Activated CD8-positive, alpha-beta T cell treated with anti-CD3 and anti-CD28 coated beads for 36 hours (primary cell): Measurements from ENCODE around the gene EP300. TPM values are rescaled to one million over a fixed set of nuclear protein-coding genes. Genes with fewer than 3 reads are reported as not detected.

ENCODE experiments used
- ATAC-seq: fragments of 200-7000 bp; cut with Tn5 transposase; one replicate; pipeline ENCODE4 v1.10.0; 2021; ENCODE audit warnings: mild to moderate bottlenecking, moderate library complexity
- CTCF ChIA-PET: fragments of 350-600 bp; sonication (Branson Sonifier 250); formaldehyde crosslinking; loops from one replicate; lab custom pipeline; 2021; ENCODE audit warnings: antibody characterized with exemption; lab: Charles Lee
- POLR2A ChIA-PET: fragments of 350-600 bp; sonication (Branson Sonifier 250); formaldehyde crosslinking; loops from one replicate; lab custom pipeline; 2021; ENCODE audit warnings: antibody characterized with exemption; lab: Charles Lee
- DNase-seq: peaks from one replicate; pipeline ENCODE4 v3.0.0-alpha.2; 2020
- H3K27ac Mint-ChIP-seq: one replicate; pipeline ENCODE4 v1.8.0; 2021; ENCODE audit warnings: mild to moderate bottlenecking, mixed read lengths
- H3K27me3 Mint-ChIP-seq: one replicate; pipeline ENCODE4 v1.8.0; 2021; ENCODE audit warnings: mixed read lengths
- H3K36me3 Mint-ChIP-seq: one replicate; pipeline ENCODE4 v1.8.0; 2021; ENCODE audit warnings: low read depth, mixed read lengths
- H3K4me1 Mint-ChIP-seq: one replicate; pipeline ENCODE4 v1.8.0; 2021; ENCODE audit warnings: low read depth, mixed read lengths
- H3K4me3 Mint-ChIP-seq: one replicate; pipeline ENCODE4 v1.8.0; 2021; ENCODE audit warnings: mild to moderate bottlenecking, moderate library complexity, mixed read lengths
- H3K9me3 Mint-ChIP-seq: one replicate; pipeline ENCODE4 v1.8.0; 2021; ENCODE audit warnings: mixed read lengths
- intact Hi-C: fragments of 100-400 bp; cut with micrococcal nuclease; formaldehyde crosslinking; loops from one replicate; pipeline ENCODE4 v1.10.0; 2022
- total RNA-seq, 2 experiments: library from RNA; stranded (reverse); gene quantifications; one replicate each; pipeline ENCODE4 v1.2.3, GENCODE V29; 2021
- TF ChIP-seq, protein P1 (sequence below): fragments of 200-600 bp; IDR thresholded peaks from one replicate; pipeline ENCODE4 v1.8.0; 2022; ENCODE audit warnings: antibody characterized with exemption, mild to moderate bottlenecking

EP300 gene
- total RNA-seq, 2 experiments from 2014 or later: 39.6 to 39.7 TPM

- Mint-ChIP-seq H3K4me3 (no peak overlapping the region), H3K9me3 (no peaks in the 10 kb centered on the region), H3K27me3 (no peaks in the 10 kb centered on the region), H3K27ac (no peak overlapping the region), H3K4me1 (peaks cover 23% of the 10 kb centered on the region), H3K36me3 (peaks cover 49% of the 10 kb centered on the region)
- TF ChIP-seq, protein P1, sequence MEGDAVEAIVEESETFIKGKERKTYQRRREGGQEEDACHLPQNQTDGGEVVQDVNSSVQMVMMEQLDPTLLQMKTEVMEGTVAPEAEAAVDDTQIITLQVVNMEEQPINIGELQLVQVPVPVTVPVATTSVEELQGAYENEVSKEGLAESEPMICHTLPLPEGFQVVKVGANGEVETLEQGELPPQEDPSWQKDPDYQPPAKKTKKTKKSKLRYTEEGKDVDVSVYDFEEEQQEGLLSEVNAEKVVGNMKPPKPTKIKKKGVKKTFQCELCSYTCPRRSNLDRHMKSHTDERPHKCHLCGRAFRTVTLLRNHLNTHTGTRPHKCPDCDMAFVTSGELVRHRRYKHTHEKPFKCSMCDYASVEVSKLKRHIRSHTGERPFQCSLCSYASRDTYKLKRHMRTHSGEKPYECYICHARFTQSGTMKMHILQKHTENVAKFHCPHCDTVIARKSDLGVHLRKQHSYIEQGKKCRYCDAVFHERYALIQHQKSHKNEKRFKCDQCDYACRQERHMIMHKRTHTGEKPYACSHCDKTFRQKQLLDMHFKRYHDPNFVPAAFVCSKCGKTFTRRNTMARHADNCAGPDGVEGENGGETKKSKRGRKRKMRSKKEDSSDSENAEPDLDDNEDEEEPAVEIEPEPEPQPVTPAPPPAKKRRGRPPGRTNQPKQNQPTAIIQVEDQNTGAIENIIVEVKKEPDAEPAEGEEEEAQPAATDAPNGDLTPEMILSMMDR: no peak
- no peak for DNase-seq
- intact Hi-C loops: no loop called here
- no peak for ATAC-seq
- CTCF ChIA-PET: interaction anchor here (4.0 kb wide), 1 partner anchor 21 kb away, joined by 19 read pairs; no protein-coding TSS in a partner anchor
- POLR2A ChIA-PET: interaction anchor here (0.5 to 1.5 kb wide), 3 partner anchors 8 to 65 kb away, joined by 3 read pairs; no protein-coding TSS in a partner anchor
Observed at GRCh38 chr22:41215926-41216325, 123.5 kb downstream of the EP300 start.

GRCh38 chr22:41216984-41217383 lies 124.6 kb downstream of the EP300 start:
- Mint-ChIP-seq H3K4me3 (no peak overlapping the region), H3K27me3 (no peaks in the 10 kb centered on the region), H3K36me3 (peaks cover 55% of the 10 kb centered on the region), H3K4me1 (peaks cover 23% of the 10 kb centered on the region), H3K27ac (peak overlapping the region; percentile 84), H3K9me3 (no peaks in the 10 kb centered on the region)
- ChIA-PET CTCF (interaction anchor here (1.1 to 4.0 kb wide), 2 partner anchors 20 to 294 kb away, joined by 4 to 19 read pairs; no protein-coding TSS in a partner anchor), POLR2A (interaction anchor here (0.6 to 1.5 kb wide), 8 partner anchors 9 to 67 kb away, joined by 3 to 6 read pairs (median 3); no protein-coding TSS in a partner anchor)
- TF ChIP-seq, protein P1: no peak
- intact Hi-C loops: no loop called here
- ATAC-seq (no peak), DNase-seq (no peak)

DNA sequence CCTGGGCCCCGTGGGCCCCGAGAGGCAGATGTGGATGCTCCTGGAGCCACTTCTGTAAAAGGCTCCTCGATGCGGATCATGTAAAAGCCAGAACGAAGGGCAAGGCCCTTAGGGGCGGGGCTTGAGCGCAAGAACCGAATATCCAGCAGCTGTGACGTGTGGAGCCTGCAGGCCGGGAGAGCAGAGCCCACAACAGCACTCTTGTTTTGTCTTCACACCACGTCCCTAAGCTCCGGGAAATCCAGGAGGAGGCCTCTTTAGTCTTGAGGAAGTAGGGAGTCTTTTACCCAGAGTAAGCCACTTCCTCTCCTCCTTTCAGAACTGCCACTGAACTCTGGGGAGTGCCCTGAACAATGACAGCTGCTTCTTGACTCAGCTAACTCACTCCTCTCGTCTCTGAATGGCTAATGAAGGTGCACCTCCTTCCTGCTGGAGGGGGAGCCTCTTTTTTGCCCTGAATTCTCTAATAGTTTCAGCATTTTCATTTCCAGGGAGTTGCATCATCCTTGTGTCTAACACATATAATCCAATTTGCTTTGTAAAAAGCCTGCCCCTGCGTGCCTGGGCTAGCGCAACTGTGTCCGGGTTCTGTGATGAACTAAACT lies 125.3 kb downstream of the EP300 start:
- peak; percentile 99 for ATAC-seq
- Mint-ChIP-seq H3K9me3 (no peaks in the 10 kb centered on the region), H3K4me3 (peak overlapping the region; percentile 51), H3K27ac (peak overlapping the region; percentile 84), H3K27me3 (no peaks in the 10 kb centered on the region), H3K36me3 (peaks cover 55% of the 10 kb centered on the region), H3K4me1 (peaks cover 23% of the 10 kb centered on the region)
- TF ChIP-seq, protein P1: no peak
- intact Hi-C loops: no loop called here
- DNase-seq: peak; percentile 65
- ChIA-PET CTCF (interaction anchor here (1.0 to 4.0 kb wide), 3 partner anchors 19 to 294 kb away, joined by 3 to 19 read pairs (median 4); no protein-coding TSS in a partner anchor), POLR2A (interaction anchor here (0.9 to 1.5 kb wide), 7 partner anchors 8 to 66 kb away, joined by 3 to 6 read pairs (median 3); no protein-coding TSS in a partner anchor)

- ATAC-seq (no peak), DNase-seq (no peak)
- intact Hi-C loops: no loop called here
- TF ChIP-seq, protein P1: no peak
- Mint-ChIP-seq H3K9me3 (no peaks in the 10 kb centered on the region), H3K27ac (no peak overlapping the region), H3K4me1 (peaks cover 4% of the 10 kb centered on the region), H3K36me3 (peaks cover 34% of the 10 kb centered on the region), H3K4me3 (no peak overlapping the region), H3K27me3 (no peaks in the 10 kb centered on the region)
- ChIA-PET CTCF (interaction anchor here (0.8 to 1.0 kb wide), 2 partner anchors 15 to 301 kb away, joined by 3 to 4 read pairs; no protein-coding TSS in a partner anchor), POLR2A (interaction anchor here (1.1 to 2.3 kb wide), 3 partner anchors 8 to 16 kb away, joined by 3 to 8 read pairs (median 3); no protein-coding TSS in a partner anchor)
Observed at GRCh38 chr22:41222846-41223507, 130.6 kb downstream of the EP300 start.
